Liver (tissue), 9 donors: Measurements from ENCODE around the gene NDUFS7. TPM values are rescaled to one million over a fixed set of nuclear protein-coding genes. Genes with fewer than 3 reads are reported as not detected.

ENCODE experiments used
- DNase-seq: peaks from one replicate; pipeline ENCODE4 v3.0.0-alpha.2; 2017; ENCODE audit warnings: low spot score
- H3K27ac ChIP-seq, 2 donors: one replicate each; pipeline ENCODE4 v1.7.0; 2013; ENCODE audit warnings: inconsistent platforms in 2 of 2, low read length in 2 of 2, control low read depth in 1 of 2, low read depth in 1 of 2, mild to moderate bottlenecking in 1 of 2
- H3K27me3 ChIP-seq, 4 donors: one replicate each; pipeline versions ENCODE4 v1.6.1 to v1.7.0; 2013; ENCODE audit warnings: low read length in 3 of 4, inconsistent platforms in 1 of 4, mild to moderate bottlenecking in 1 of 4, moderate library complexity in 1 of 4; ENCODE audit not compliant: control insufficient read depth in 4 of 4, insufficient read depth in 4 of 4
- H3K36me3 ChIP-seq, 4 donors: one replicate each; pipeline versions ENCODE4 v1.6.1 to v1.7.0; 2013; ENCODE audit warnings: low read length in 3 of 4, mild to moderate bottlenecking in 3 of 4, low read depth in 1 of 4, moderate library complexity in 1 of 4; ENCODE audit not compliant: control insufficient read depth in 4 of 4, insufficient read depth in 3 of 4
- H3K4me1 ChIP-seq, 4 donors: one replicate each; pipeline versions ENCODE4 v1.6.1 to v1.7.0; 2013; ENCODE audit warnings: low read length in 3 of 4, mild to moderate bottlenecking in 3 of 4, moderate library complexity in 1 of 4; ENCODE audit not compliant: control insufficient read depth in 4 of 4, insufficient read depth in 4 of 4
- H3K4me3 ChIP-seq, 3 donors: one replicate each; pipeline versions ENCODE4 v1.6.1 to v1.7.0; 2013; ENCODE audit warnings: low read length in 3 of 3, control low read depth in 1 of 3, low read depth in 1 of 3, mild to moderate bottlenecking in 1 of 3
- H3K9ac ChIP-seq, 2 donors: one replicate each; pipeline ENCODE4 v1.7.0; 2013; ENCODE audit warnings: low read length in 2 of 2, mild to moderate bottlenecking in 2 of 2, moderate library complexity in 2 of 2, control low read depth in 1 of 2, low read depth in 1 of 2
- H3K9me3 ChIP-seq, 4 donors: one replicate each; pipeline versions ENCODE4 v1.6.1 to v1.7.0; 2013; ENCODE audit warnings: low read length in 3 of 4; ENCODE audit not compliant: control insufficient read depth in 4 of 4
- ATF3 ChIP-seq: IDR thresholded peaks from 2 replicates; pipeline ENCODE4 v1.6.1; 2016; ENCODE audit warnings: antibody characterized with exemption
- CTCF ChIP-seq: fragments of 150-350 bp; IDR thresholded peaks from 2 replicates; pipeline ENCODE4 v1.5.1; 2017; ENCODE audit warnings: improper control_type of control experiment, low read depth, low read length; ENCODE audit not compliant: missing input control
- EGR1 ChIP-seq, 2 donors: IDR thresholded peaks; 2 replicates each; pipeline ENCODE4 v1.6.1; 2016 to 2018; ENCODE audit warnings: antibody characterized with exemption in 2 of 2, low read depth in 2 of 2
- FOXA1 ChIP-seq: IDR thresholded peaks from 2 replicates; pipeline ENCODE4 v1.6.1; 2016; ENCODE audit warnings: antibody characterized with exemption
- FOXA2 ChIP-seq: IDR thresholded peaks from 2 replicates; pipeline ENCODE4 v1.6.1; 2016; ENCODE audit warnings: antibody characterized with exemption
- HNF4A ChIP-seq, 2 donors: conservative IDR thresholded peaks; 2 replicates each; pipeline ENCODE4 v1.6.1; 2016; ENCODE audit warnings: antibody characterized with exemption in 2 of 2, mild to moderate bottlenecking in 2 of 2
- HNF4G ChIP-seq: IDR thresholded peaks from 2 replicates; pipeline ENCODE4 v1.6.1; 2016; ENCODE audit warnings: antibody characterized with exemption
- JUND ChIP-seq, 2 donors: IDR thresholded peaks; 2 replicates each; pipeline ENCODE4 v1.6.1; 2016; ENCODE audit warnings: antibody characterized with exemption in 2 of 2
- MAX ChIP-seq: IDR thresholded peaks from 2 replicates; pipeline ENCODE4 v1.6.1; 2016; ENCODE audit warnings: antibody characterized with exemption
- NR2F2 ChIP-seq: IDR thresholded peaks from 2 replicates; pipeline ENCODE4 v1.6.1; 2016; ENCODE audit warnings: antibody characterized with exemption
- RAD21 ChIP-seq, 2 donors: IDR thresholded peaks; 2 replicates each; pipeline ENCODE4 v1.6.1; 2016; ENCODE audit warnings: antibody characterized with exemption in 2 of 2, mild to moderate bottlenecking in 2 of 2
- REST ChIP-seq: IDR thresholded peaks from 2 replicates; pipeline ENCODE4 v1.6.1; 2016; ENCODE audit warnings: antibody characterized with exemption, mild to moderate bottlenecking
- RXRA ChIP-seq, 2 donors: IDR thresholded peaks; 2 replicates each; pipeline ENCODE4 v1.6.1; 2017 to 2018; ENCODE audit warnings: antibody characterized with exemption in 2 of 2, mild to moderate bottlenecking in 1 of 2
- SP1 ChIP-seq: IDR thresholded peaks from 2 replicates; pipeline ENCODE4 v1.6.1; 2018; ENCODE audit warnings: antibody characterized with exemption, mild to moderate bottlenecking
- TAF1 ChIP-seq: conservative IDR thresholded peaks from 2 replicates; pipeline ENCODE4 v1.6.1; 2016; ENCODE audit warnings: antibody characterized with exemption, mild to moderate bottlenecking
- YY1 ChIP-seq: IDR thresholded peaks from 2 replicates; pipeline ENCODE4 v1.6.1; 2016; ENCODE audit warnings: antibody characterized with exemption, mild to moderate bottlenecking
- ZBTB33 ChIP-seq: IDR thresholded peaks from 2 replicates; pipeline ENCODE4 v1.6.1; 2016; ENCODE audit warnings: antibody characterized with exemption
- WGBS: extraction: QIAGEN DNeasy Blood & Tissue Kit; methylation state at CpG from one replicate; pipeline ENCODE4 v1.1.7; 2013; 5-methylcytosine and 5-hydroxymethylcytosine counted together
- polyA plus RNA-seq, 2 donors: library from polyadenylated mRNA; stranded (reverse) in 1 of 2; unstranded in 1 of 2; fragments of 200-250 nt in 1 of 2; fragments of >200 nt in 1 of 2; fragmentation: Nextera tagmentation in 1 of 2; extraction: Ambion mirVana in 1 of 2; gene quantifications; one replicate each; pipeline versions ENCODE4 v1.2.1 to v1.2.3, GENCODE V29; 2013 to 2015
- total RNA-seq, 2 donors: library from RNA; depleted of rRNA; stranded (reverse); fragments of >200 nt; gene quantifications; one replicate each; pipeline ENCODE4 v1.2.3, GENCODE V29; 2014
- donor health status: healthy.
- donor health status: healthy.
- donor health status: healthy.
- donor health status: healthy.
- donor health status: healthy.

Gene NDUFS7
- total and polyA plus RNA-seq, 4 donors = 54.4 to 185 (median 128) TPM

GRCh38 chr19:1363599-1363998, 20.1 kb upstream of the NDUFS7 start:
- Histone ChIP-seq H3K9me3 (no peaks in the 10 kb centered on the region), H3K27ac (no peak overlapping the region), H3K4me1 (peaks cover 0 to 18% (median 1%) of the 10 kb centered on the region in 4 donors), H3K9ac (no peak overlapping the region), H3K4me3 (no peak overlapping the region), H3K36me3 (peaks cover 15 to 55% (median 35%) of the 10 kb centered on the region in 4 donors), H3K27me3 (no peaks in the 10 kb centered on the region)
- 82% methylated on average over 10 of the region's 10 CpGs for WGBS
- DNase-seq = no peak
- TF ChIP-seq REST (no peak), SP1 (no peak), ZBTB33 (no peak), RAD21 (IDR thresholded peaks at IDR 0.05) (no peak), ATF3 (no peak), TAF1 (no peak), CTCF (no peak), HNF4A (conservative IDR thresholded peaks at IDR 0.05) (no peak), JUND (IDR thresholded peaks at IDR 0.05) (no peak), RXRA (IDR thresholded peaks at IDR 0.05) (no peak)

- no peak for DNase-seq
- no peak overlapping the region for H3K27ac ChIP-seq
- no peak overlapping the region for H3K9ac ChIP-seq
- H3K27me3 ChIP-seq = no peaks in the 10 kb centered on the region
- no peak overlapping the region for H3K4me3 ChIP-seq
- H3K4me1 ChIP-seq = peaks cover 0 to 18% (median 1%) of the 10 kb centered on the region in 4 donors
- 87% methylated on average over 15 of the region's 15 CpGs for WGBS
- H3K9me3 ChIP-seq = no peaks in the 10 kb centered on the region
- H3K36me3 ChIP-seq = peaks cover 18 to 52% (median 32%) of the 10 kb centered on the region in 4 donors
- TF ChIP-seq HNF4A (conservative IDR thresholded peaks at IDR 0.05) (no peak), CTCF (no peak), ZBTB33 (no peak), YY1 (no peak), FOXA2 (no peak), RAD21 (IDR thresholded peaks at IDR 0.05) (no peak), FOXA1 (no peak), MAX (no peak), EGR1 (IDR thresholded peaks at IDR 0.05; ENCODE audit: low read depth in 2 of 2) (no peak), SP1 (no peak), HNF4G (no peak), RXRA (IDR thresholded peaks at IDR 0.05) (no peak), JUND (IDR thresholded peaks at IDR 0.05) (no peak), NR2F2 (no peak), ATF3 (no peak)
These were observed 19.5 kb upstream of the NDUFS7 start for GRCh38 chr19:1364070-1364704.
